Hepatocyte (in vitro differentiated cells): ENCODE results near the gene IRX3.

ENCODE experiments used
- EZH2 ChIP-seq: fragments of 200-600 bp; sonication (generic); IDR thresholded peaks from 2 replicates; pipeline ENCODE4 v1.6.1; 2016; ENCODE audit warnings: antibody characterized with exemption, mild to moderate bottlenecking, borderline replicate concordance
- EZH2phosphoT487 ChIP-seq: fragments of 200-600 bp; sonication (generic); IDR thresholded peaks from one replicate; pipeline ENCODE4 v1.6.1; 2018; ENCODE audit warnings: antibody characterized with exemption, mild to moderate bottlenecking, low read depth, moderate library complexity; ENCODE audit not compliant: unreplicated experiment, severe bottlenecking
- TF ChIP-seq, protein P1 (sequence below): fragments of 200-600 bp; sonication (generic); IDR thresholded peaks from 2 replicates; pipeline ENCODE4 v1.5.1; 2016; ENCODE audit warnings: antibody characterized with exemption, mild to moderate bottlenecking; ENCODE audit not compliant: poor library complexity

DNA sequence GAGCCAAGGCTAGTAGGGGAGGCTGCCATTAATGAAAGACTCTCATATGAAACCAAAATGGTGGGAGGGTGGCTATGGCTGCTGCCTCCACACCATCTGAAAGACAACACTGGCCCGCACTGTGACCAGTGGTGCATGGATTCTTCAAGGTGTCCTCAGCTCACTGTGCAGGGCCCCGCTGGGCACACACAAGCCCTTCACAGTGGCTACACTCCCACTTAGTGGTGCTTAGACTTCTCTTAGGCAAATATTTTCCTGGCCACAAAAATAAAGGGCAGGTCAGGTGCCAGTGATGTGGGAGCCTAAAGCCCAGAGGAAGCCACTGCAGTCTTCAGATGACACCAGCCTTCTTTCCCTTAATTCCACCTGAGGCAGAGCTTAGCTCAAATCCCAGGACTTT, 38.1 kb upstream of the IRX3 start:
- TF ChIP-seq, protein P1, sequence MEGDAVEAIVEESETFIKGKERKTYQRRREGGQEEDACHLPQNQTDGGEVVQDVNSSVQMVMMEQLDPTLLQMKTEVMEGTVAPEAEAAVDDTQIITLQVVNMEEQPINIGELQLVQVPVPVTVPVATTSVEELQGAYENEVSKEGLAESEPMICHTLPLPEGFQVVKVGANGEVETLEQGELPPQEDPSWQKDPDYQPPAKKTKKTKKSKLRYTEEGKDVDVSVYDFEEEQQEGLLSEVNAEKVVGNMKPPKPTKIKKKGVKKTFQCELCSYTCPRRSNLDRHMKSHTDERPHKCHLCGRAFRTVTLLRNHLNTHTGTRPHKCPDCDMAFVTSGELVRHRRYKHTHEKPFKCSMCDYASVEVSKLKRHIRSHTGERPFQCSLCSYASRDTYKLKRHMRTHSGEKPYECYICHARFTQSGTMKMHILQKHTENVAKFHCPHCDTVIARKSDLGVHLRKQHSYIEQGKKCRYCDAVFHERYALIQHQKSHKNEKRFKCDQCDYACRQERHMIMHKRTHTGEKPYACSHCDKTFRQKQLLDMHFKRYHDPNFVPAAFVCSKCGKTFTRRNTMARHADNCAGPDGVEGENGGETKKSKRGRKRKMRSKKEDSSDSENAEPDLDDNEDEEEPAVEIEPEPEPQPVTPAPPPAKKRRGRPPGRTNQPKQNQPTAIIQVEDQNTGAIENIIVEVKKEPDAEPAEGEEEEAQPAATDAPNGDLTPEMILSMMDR = no peak
- TF ChIP-seq EZH2 = no peak
- no peak for TF ChIP-seq EZH2phosphoT487
